Upper lobe of left lung (tissue), 4 donors: ENCODE measurements around the gene SPDYE6.

Source experiments
- CTCF ChIP-seq, 6 experiments: fragments of 450-650 bp in 4 of 6; fragments of 200-600 bp in 2 of 6; sonication (generic) in 2 of 6; IDR thresholded peaks; one replicate each; pipeline ENCODE4 v1.5.1; 2016 to 2019; ENCODE audit warnings: antibody characterized with exemption in 6 of 6
- EP300 ChIP-seq, 4 donors: sonication (generic); formaldehyde crosslinking; IDR thresholded peaks; one replicate each; pipeline ENCODE4 v1.5.1; 2017; ENCODE audit warnings: antibody characterized with exemption in 4 of 4, control low read depth in 2 of 4
- POLR2A ChIP-seq, 4 donors: fragments of 450-650 bp; IDR thresholded peaks; one replicate each; pipeline ENCODE4 v1.5.1; 2016 to 2017; ENCODE audit warnings: antibody characterized with exemption in 4 of 4, mild to moderate bottlenecking in 2 of 4

GRCh38 chr7:102312317-102312716 lies 43.9 kb downstream of the SPDYE6 start:
- TF ChIP-seq EP300 (IDR thresholded peaks at IDR 0.05), result no peak
- no peak for TF ChIP-seq CTCF (IDR thresholded peaks at IDR 0.05)
- TF ChIP-seq POLR2A (IDR thresholded peaks at IDR 0.05), result no peak
